ENCODE measurements around the gene SH2D1B.

SH2D1B gene

GRCh38 chr1:162381941-162382750 lies 29.8 kb downstream of the SH2D1B start:
- ATAC-seq (no peak), DNase-seq (no peak)

- ATAC-seq (no peak), DNase-seq (no peak)
Observed at GRCh38 chr1:162381383-162381782, 30.6 kb downstream of the SH2D1B start, which contains the start of gene C1orf226. Gene C1orf226, plus strand, starts transcription at chr1:162381728. Its CDS starts 174 bp downstream, at chr1:162381902.

GRCh38 chr1:162380061-162380846 lies 31.7 kb downstream of the SH2D1B start:
- ATAC-seq (no peak), DNase-seq (no peak)

- ATAC-seq = no peak
Observed at GRCh38 chr1:162376691-162377090, 35.2 kb downstream of the SH2D1B start, which contains the start of gene SPATA46. Gene SPATA46, minus strand, starts transcription at chr1:162376854. Its CDS starts 64 bp downstream, at chr1:162376790.

GRCh38 chr1:162375463-162375862 lies 36.5 kb downstream of the SH2D1B start:
- DNase-seq = no peak

More at GRCh38 chr1:162376691-162377090, 35.2 kb downstream of the SH2D1B start, which contains the start of gene SPATA46:
- DNase-seq = no peak

GRCh38 chr1:162374406-162374805 lies 37.5 kb downstream of the SH2D1B start:
- DNase-seq (no peak), ATAC-seq (no peak)

More at GRCh38 chr1:162375463-162375862, 36.5 kb downstream of the SH2D1B start:
- no peak for ATAC-seq

GRCh38 chr1:162373541-162374260 lies 38.2 kb downstream of the SH2D1B start:
- DNase-seq (no peak), ATAC-seq (no peak)

GRCh38 chr1:162373072-162373427 lies 38.9 kb downstream of the SH2D1B start:
- DNase-seq (no peak), ATAC-seq (no peak)

GRCh38 chr1:162372159-162373071 lies 39.5 kb downstream of the SH2D1B start:
- DNase-seq (no peak), ATAC-seq (no peak)

GRCh38 chr1:162371611-162372010 lies 40.3 kb downstream of the SH2D1B start:
- no peak for ATAC-seq
- no peak for DNase-seq

GRCh38 chr1:162370721-162371120 lies 41.2 kb downstream of the SH2D1B start:
- no peak for ATAC-seq
- no peak for DNase-seq

- DNase-seq = no peak
- no peak for ATAC-seq
Observed at GRCh38 chr1:162370161-162370560, 41.8 kb downstream of the SH2D1B start.

GRCh38 chr1:162369571-162369970 lies 42.4 kb downstream of the SH2D1B start:
- ATAC-seq (no peak), DNase-seq (no peak)

- DNase-seq (no peak), ATAC-seq (no peak)
Observed at GRCh38 chr1:162368451-162368850, 43.5 kb downstream of the SH2D1B start.

- no peak for ATAC-seq
- DNase-seq = no peak
Observed at GRCh38 chr1:162367772-162368171, 44.2 kb downstream of the SH2D1B start.

GRCh38 chr1:162367073-162367472 lies 44.9 kb downstream of the SH2D1B start:
- no peak for ATAC-seq
- no peak for DNase-seq

GRCh38 chr1:162366671-162367070 lies 45.3 kb downstream of the SH2D1B start:
- ATAC-seq (no peak), DNase-seq (no peak)

- no peak for ATAC-seq
- DNase-seq = no peak
Observed at GRCh38 chr1:162366149-162366548, 45.8 kb downstream of the SH2D1B start.

GRCh38 chr1:162365284-162366020 lies 46.5 kb downstream of the SH2D1B start:
- no peak for ATAC-seq
- no peak for DNase-seq

- ATAC-seq (no peak), DNase-seq (no peak)
Observed at GRCh38 chr1:162364498-162364897, 47.4 kb downstream of the SH2D1B start.

GRCh38 chr1:162363823-162364222 lies 48.1 kb downstream of the SH2D1B start:
- DNase-seq (no peak), ATAC-seq (no peak)
